ENCODE data around the gene GAPDH. TPM values are rescaled to one million over a fixed set of nuclear protein-coding genes. Genes with fewer than 3 reads are reported as not detected.
"Not testable (repeated sequence)": the region's sequence is repeated elsewhere in the genome, so short reads cannot be mapped to it uniquely, and the experiment has no call there.

The GAPDH gene
- total RNA-seq, 1 experiment from 2014 or later, result 8,506 TPM

DNA sequence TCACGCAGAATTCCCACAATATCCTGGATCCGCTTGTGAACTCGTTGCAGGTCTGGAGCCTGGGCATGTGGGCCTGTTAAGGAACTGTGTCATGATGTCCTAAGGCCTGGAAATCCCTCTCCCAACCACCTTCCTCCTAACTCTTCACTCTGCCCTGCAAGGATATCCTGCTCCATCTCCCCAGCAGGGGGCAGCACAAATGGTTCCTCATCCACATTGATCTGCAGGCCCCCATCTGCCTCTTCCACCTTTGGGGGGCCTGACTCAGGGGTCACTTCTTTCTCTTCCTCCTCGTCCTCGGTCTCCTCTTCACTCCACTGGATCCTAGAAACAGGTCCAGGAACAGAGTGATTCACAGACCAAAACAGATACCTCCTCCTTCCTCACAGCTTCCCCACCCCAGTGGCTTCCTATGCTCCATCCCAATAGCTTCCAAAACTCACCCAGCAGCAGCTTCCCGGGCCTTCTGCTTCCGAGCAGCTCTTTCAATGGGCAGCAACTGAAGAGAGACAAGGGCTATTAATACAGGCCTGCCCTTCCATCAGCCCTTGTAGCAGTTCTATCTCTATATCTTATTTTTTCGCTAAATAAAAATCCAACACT is 29.2 kb downstream of the GAPDH start:
- DNase-seq (ENCODE audit: low read depth), result peak; percentile 45

DNA sequence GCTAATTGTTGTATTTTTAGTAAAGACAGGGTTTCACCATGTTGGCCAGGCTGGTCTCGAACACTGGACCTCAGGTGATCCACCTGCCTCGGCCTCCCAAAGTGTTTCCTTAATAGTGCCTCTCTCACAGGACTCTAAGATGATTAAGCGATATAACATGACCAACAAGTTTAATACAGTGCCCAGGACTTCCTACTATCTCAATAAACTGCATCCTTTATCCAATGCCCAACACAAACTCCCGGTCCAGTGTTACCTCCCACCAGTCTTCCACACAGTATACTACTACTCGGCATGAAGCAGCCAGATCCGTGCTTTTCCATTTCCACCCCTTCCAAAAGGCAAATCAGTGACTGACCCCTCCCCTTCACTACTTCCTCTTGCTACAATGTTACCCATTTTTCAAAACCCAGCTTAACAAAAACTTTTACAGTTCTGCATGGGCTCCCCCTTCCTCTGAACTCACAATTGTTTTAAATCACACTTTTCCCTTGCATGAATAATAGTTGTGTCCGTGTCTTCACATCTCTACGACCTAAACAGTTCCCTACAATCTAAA is 32.9 kb downstream of the GAPDH start:
- no peak for DNase-seq (ENCODE audit: low read depth)

DNA sequence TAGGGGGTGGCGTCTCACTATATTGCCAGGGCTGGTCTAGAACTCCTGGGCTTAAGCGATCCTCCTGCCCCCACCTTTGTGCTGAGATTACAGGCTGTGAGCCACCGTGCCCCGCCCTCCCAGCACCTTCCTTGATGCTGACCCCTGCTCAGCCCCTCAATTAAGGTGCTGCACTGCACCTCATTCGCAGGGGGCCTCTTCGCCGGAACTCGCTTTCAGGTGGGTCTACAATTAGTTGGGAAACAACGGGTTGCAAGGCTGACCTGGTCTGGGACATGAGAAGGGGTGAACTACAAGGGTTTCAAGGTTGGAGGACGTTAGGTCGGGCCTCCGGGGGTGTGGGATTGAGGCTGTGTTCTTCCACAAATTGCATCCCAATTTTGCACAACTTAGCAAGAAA is 35.0 kb downstream of the GAPDH start:
- no peak for DNase-seq (ENCODE audit: low read depth)

DNA sequence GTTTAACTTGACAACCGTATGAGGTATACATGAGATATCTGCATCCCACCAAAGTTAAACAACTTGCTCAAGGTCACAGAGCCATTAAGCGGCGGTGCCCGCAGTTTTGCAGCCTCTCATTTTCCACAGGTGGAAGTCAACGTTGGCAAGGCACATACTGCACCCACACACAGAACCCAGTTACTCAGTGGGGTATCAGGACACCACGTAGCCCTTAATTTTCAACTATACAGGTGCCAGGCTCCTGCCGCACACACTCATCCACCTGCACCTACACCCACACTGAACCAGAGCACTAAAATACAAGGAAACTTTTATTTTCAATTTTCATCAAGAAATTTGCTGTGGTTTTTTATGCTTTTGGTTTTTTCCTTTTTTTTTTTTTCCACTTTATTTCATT is 35.5 kb downstream of the GAPDH start:
- no peak for DNase-seq (ENCODE audit: low read depth)

DNA sequence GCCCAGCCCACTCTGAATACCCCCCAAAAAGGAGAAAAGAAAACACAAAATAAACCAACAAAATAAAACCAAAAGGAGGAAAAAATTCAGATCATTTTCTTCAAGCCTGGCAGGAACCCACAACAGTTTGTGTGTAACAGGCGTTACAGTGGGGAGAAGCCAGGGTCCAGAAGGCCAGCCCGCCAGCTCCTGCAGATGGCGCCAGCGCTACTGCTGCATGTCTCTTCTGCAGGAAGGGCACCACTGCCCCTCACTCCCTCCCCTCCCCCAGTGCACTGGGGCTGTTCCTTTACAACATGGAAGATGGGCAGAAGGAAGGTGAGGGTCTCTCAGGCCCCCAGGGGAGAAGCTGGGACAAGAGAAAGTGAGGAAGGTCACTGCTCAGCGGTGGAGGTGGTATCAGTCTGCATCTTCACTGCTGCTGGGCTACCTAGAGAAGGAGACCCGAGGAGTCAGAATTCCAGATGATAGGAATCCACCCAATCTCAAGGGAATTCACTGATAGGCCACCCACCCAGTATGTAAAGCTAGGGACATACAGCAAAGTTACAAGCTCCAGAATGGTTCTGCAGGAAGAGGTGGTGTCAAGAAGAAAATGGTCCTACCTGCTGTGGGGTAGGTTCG is 36.1 kb downstream of the GAPDH start:
- DNase-seq (ENCODE audit: low read depth), result peak; percentile 42

DNA sequence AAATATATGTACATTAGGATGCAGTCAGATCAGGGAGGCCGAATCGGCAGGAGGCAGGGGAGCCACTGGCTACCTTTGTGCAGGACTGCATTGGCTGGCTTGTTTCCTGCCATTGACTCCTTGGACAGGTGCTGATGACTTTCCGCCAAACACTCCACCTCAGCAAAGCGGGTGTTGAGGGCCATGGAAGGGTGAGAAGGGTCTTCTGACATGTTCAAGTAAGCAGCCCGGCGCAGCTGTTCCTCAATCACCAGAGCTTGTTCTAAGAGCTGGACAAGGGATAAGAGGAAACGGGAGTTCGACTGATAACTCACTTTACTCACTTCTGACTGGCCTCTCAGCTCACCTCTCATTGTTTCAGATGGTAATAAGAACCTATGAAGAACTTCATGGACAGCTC is 38.7 kb downstream of the GAPDH start:
- no peak for DNase-seq (ENCODE audit: low read depth)

DNA sequence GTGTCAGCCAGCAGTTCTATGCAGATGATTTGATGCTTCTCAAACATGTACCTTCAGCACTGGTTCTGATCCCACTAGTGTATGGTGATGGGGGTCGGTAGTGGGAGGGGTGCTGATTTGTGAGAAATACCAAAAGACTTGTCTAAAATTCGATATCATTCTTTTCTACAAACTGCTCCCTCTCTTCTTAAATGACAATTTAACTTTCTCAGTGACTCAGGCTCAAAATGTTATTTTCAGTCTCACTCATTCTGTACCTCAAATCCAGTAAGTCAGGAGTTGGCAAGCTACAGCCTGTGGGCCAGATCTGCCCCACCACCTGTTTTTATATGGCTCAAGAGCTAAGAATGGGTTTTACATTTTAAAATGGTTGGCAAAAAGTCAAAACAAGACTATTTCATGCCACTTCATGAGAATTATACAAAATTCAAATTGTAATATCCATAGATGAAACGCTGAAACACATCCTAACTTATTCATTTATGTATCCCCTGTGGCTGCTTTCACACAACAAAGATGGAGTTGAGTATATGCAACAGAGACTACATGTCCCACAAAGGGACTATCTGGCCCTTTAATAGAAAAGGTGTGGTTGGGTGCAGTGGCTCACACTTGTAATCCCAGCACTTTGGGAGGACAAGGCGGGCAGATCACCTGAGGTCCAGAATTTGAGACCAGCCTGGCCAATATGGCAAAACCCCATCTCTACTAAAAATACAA is 40.4 kb downstream of the GAPDH start:
- DNase-seq (ENCODE audit: low read depth), result no peak

GRCh38 chr12:6575648-6576047 is 41.3 kb downstream of the GAPDH start:
- no peak for DNase-seq (ENCODE audit: low read depth)

DNA sequence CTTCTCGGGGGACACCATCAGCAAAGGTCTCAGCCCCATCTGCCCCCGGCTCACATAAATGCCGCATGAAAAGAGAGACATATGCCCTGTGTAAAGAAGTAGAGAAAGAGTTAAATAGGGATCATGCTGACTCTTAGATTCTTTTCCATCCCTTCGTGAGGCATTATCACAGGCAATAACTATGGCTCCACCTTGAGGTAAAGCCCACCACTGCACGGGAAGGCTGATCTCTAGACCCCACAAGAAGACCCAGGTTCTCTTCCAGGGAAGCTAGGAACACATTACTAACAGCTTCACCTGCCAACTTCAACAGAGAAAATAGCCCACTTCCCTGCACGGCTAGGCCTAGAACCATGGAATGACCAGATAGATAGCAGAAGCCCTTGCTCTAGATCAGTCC is 47.9 kb downstream of the GAPDH start:
- no peak for DNase-seq (ENCODE audit: low read depth)

GRCh38 chr12:6582959-6583358 is 48.6 kb downstream of the GAPDH start:
- no peak for DNase-seq (ENCODE audit: low read depth)

- no peak for DNase-seq (ENCODE audit: low read depth)
Observed at GRCh38 chr12:6584293-6584692, 50.0 kb downstream of the GAPDH start.

- DNase-seq (ENCODE audit: low read depth), result not testable (repeated sequence)
Observed at GRCh38 chr12:6586569-6586968, 52.3 kb downstream of the GAPDH start.

Other genes starting within 250 kb of the GAPDH start
- gene PLEKHG6, start 223.8 kb upstream of the GAPDH start, total RNA-seq (2014; rRNA removed; shearing (Covaris generic)), result not detected in 2 replicates
- gene TNFRSF1A, start 192.4 kb upstream of the GAPDH start, total RNA-seq (2014; rRNA removed; shearing (Covaris generic)), result 91.2 and 124 TPM in 2 replicates
- not detected in 2 replicates for gene SCNN1A, start 159.0 kb upstream of the GAPDH start, total RNA-seq (2014; rRNA removed; shearing (Covaris generic))
- gene LTBR, start 150.4 kb upstream of the GAPDH start, total RNA-seq (2014; rRNA removed; shearing (Covaris generic)), result 32.3 and 51.3 TPM in 2 replicates
- not detected in 2 replicates for gene CD27, start 89.6 kb upstream of the GAPDH start, total RNA-seq (2014; rRNA removed; shearing (Covaris generic))
- gene TAPBPL, start 82.5 kb upstream of the GAPDH start, total RNA-seq (2014; rRNA removed; shearing (Covaris generic)), result 15.4 and 18.9 TPM in 2 replicates
- gene VAMP1, start 63.8 kb upstream of the GAPDH start, total RNA-seq (2014; rRNA removed; shearing (Covaris generic)), result 3.1 and 4.1 TPM in 2 replicates
- gene MRPL51, start 41.3 kb upstream of the GAPDH start, total RNA-seq (2014; rRNA removed; shearing (Covaris generic)), result 184 and 197 TPM in 2 replicates
- 92.1 and 106 TPM in 2 replicates for gene NCAPD2, start 40.4 kb upstream of the GAPDH start, total RNA-seq (2014; rRNA removed; shearing (Covaris generic))
- gene IFFO1, start 21.5 kb downstream of the GAPDH start, total RNA-seq (2014; rRNA removed; shearing (Covaris generic)), result 5.8 and 8.6 TPM in 2 replicates
- 14.2 and 17.8 TPM in 2 replicates for gene NOP2, start 33.8 kb downstream of the GAPDH start, total RNA-seq (2014; rRNA removed; shearing (Covaris generic))
- gene CHD4, start 72.9 kb downstream of the GAPDH start, total RNA-seq (2014; rRNA removed; shearing (Covaris generic)), result 167 and 180 TPM in 2 replicates
- gene LPAR5, start 101.4 kb downstream of the GAPDH start, total RNA-seq (2014; rRNA removed; shearing (Covaris generic)), result not detected in 2 replicates
- gene ACRBP, start 112.9 kb downstream of the GAPDH start, total RNA-seq (2014; rRNA removed; shearing (Covaris generic)), result 0.48 TPM in 1 of 2 replicates, not detected in the other
- 32.7 and 33.3 TPM in 2 replicates for gene ING4, start 128.6 kb downstream of the GAPDH start, total RNA-seq (2014; rRNA removed; shearing (Covaris generic))
- gene ZNF384, start 154.9 kb downstream of the GAPDH start, total RNA-seq (2014; rRNA removed; shearing (Covaris generic)), result 13.7 and 18.0 TPM in 2 replicates
- 0.12 and 1.5 TPM in 2 replicates for gene PIANP, start 166.3 kb downstream of the GAPDH start, total RNA-seq (2014; rRNA removed; shearing (Covaris generic))
- gene COPS7A, start 189.5 kb downstream of the GAPDH start, total RNA-seq (2014; rRNA removed; shearing (Covaris generic)), result 61.0 and 63.3 TPM in 2 replicates
- gene MLF2, start 218.6 kb downstream of the GAPDH start, total RNA-seq (2014; rRNA removed; shearing (Covaris generic)), result 178 and 215 TPM in 2 replicates
- gene PTMS, start 231.8 kb downstream of the GAPDH start, total RNA-seq (2014; rRNA removed; shearing (Covaris generic)), result 126 and 151 TPM in 2 replicates
- gene LAG3, start 238.0 kb downstream of the GAPDH start, total RNA-seq (2014; rRNA removed; shearing (Covaris generic)), result 0.10 and 0.12 TPM in 2 replicates